KOPT-K1 (cell line): ENCODE results near the gene KANTR.

Experiments
- H3K27ac ChIP-seq: fragments of 200-600 bp; sonication (generic); 2 replicates; pipeline ENCODE4 v1.5.1; 2016; ENCODE audit warnings: antibody characterized with exemption, mild to moderate bottlenecking, low read depth, low read length; ENCODE audit not compliant: poor library complexity, severe bottlenecking
- H3K36me3 ChIP-seq: fragments of 200-600 bp; sonication (generic); 2 replicates; pipeline ENCODE4 v1.5.1; 2017; ENCODE audit warnings: antibody characterized with exemption, mild to moderate bottlenecking, low read length, moderate library complexity; ENCODE audit not compliant: insufficient read depth
- H3K9me3 ChIP-seq: fragments of 200-600 bp; sonication (generic); 2 replicates; pipeline ENCODE4 v1.5.1; 2017; ENCODE audit warnings: antibody characterized with exemption, low read length, mild to moderate bottlenecking; ENCODE audit not compliant: insufficient read depth, poor library complexity, severe bottlenecking

Gene KANTR

GRCh38 chrX:53088136-53088974 is 5.6 kb upstream of the KANTR start:
- Histone ChIP-seq H3K27ac (no peak overlapping the region), H3K9me3 (no peaks in the 10 kb centered on the region), H3K36me3 (peaks cover 31% of the 10 kb centered on the region)

GRCh38 chrX:53089224-53089842 is 4.6 kb upstream of the KANTR start:
- no peak overlapping the region for H3K27ac ChIP-seq
- H3K9me3 ChIP-seq, result no peaks in the 10 kb centered on the region
- H3K36me3 ChIP-seq, result peaks cover 31% of the 10 kb centered on the region

GRCh38 chrX:53089925-53090324 is 4.0 kb upstream of the KANTR start:
- H3K27ac ChIP-seq, result no peak overlapping the region
- no peaks in the 10 kb centered on the region for H3K9me3 ChIP-seq
- peaks cover 28% of the 10 kb centered on the region for H3K36me3 ChIP-seq

GRCh38 chrX:53091354-53091753 is 2.6 kb upstream of the KANTR start:
- Histone ChIP-seq H3K36me3 (peaks cover 14% of the 10 kb centered on the region), H3K9me3 (no peaks in the 10 kb centered on the region), H3K27ac (no peak overlapping the region)

- H3K27ac ChIP-seq, result peak overlapping the region; percentile 65
- H3K36me3 ChIP-seq, result no peaks in the 10 kb centered on the region
- H3K9me3 ChIP-seq, result no peaks in the 10 kb centered on the region
Measured at GRCh38 chrX:53093177-53093655, 726 bp upstream of the KANTR start.

GRCh38 chrX:53094582-53094905 is 602 bp downstream of the KANTR start:
- peak overlapping the region; percentile 65 for H3K27ac ChIP-seq
- no peaks in the 10 kb centered on the region for H3K9me3 ChIP-seq

GRCh38 chrX:53095796-53096195 is 1.9 kb downstream of the KANTR start:
- Histone ChIP-seq H3K27ac (no peak overlapping the region), H3K9me3 (no peaks in the 10 kb centered on the region), H3K36me3 (peaks cover 13% of the 10 kb centered on the region; the same call in 1 of the 2 replicates)

More at GRCh38 chrX:53094582-53094905, 602 bp downstream of the KANTR start:
- peaks cover 7% of the 10 kb centered on the region; the same call in 1 of the 2 replicates for H3K36me3 ChIP-seq

- Histone ChIP-seq H3K36me3 (peaks cover 4% of the 10 kb centered on the region; the same call in 1 of the 2 replicates), H3K27ac (no peak overlapping the region), H3K9me3 (no peaks in the 10 kb centered on the region)
Measured at GRCh38 chrX:53114864-53115549, 21.1 kb downstream of the KANTR start.

GRCh38 chrX:53115550-53115874 is 21.6 kb downstream of the KANTR start:
- Histone ChIP-seq H3K27ac (no peak overlapping the region), H3K36me3 (no peaks in the 10 kb centered on the region; the same call in 1 of the 2 replicates), H3K9me3 (no peaks in the 10 kb centered on the region)

GRCh38 chrX:53116101-53116500 is 22.2 kb downstream of the KANTR start:
- no peaks in the 10 kb centered on the region for H3K9me3 ChIP-seq
- H3K36me3 ChIP-seq, result no peaks in the 10 kb centered on the region; the same call in 1 of the 2 replicates
- no peak overlapping the region for H3K27ac ChIP-seq

GRCh38 chrX:53122013-53122412 is 28.1 kb downstream of the KANTR start:
- no peak overlapping the region for H3K27ac ChIP-seq
- H3K36me3 ChIP-seq, result no peaks in the 10 kb centered on the region

GRCh38 chrX:53125506-53125905 is 31.6 kb downstream of the KANTR start:
- H3K27ac ChIP-seq, result no peak overlapping the region
- no peaks in the 10 kb centered on the region for H3K9me3 ChIP-seq
- H3K36me3 ChIP-seq, result no peaks in the 10 kb centered on the region

More at GRCh38 chrX:53122013-53122412, 28.1 kb downstream of the KANTR start:
- H3K9me3 ChIP-seq, result no peaks in the 10 kb centered on the region

- Histone ChIP-seq H3K27ac (no peak overlapping the region), H3K36me3 (no peaks in the 10 kb centered on the region), H3K9me3 (no peaks in the 10 kb centered on the region)
Measured at GRCh38 chrX:53126377-53126776, 32.4 kb downstream of the KANTR start.

GRCh38 chrX:53128097-53128749 is 34.3 kb downstream of the KANTR start:
- Histone ChIP-seq H3K27ac (no peak overlapping the region), H3K9me3 (no peaks in the 10 kb centered on the region), H3K36me3 (no peaks in the 10 kb centered on the region; the same call in 1 of the 2 replicates)

- H3K27ac ChIP-seq, result no peak overlapping the region
- H3K36me3 ChIP-seq, result no peaks in the 10 kb centered on the region; the same call in none of the 2 replicates
- H3K9me3 ChIP-seq, result no peaks in the 10 kb centered on the region
Measured at GRCh38 chrX:53133400-53133799, 39.5 kb downstream of the KANTR start.
